ENCODE measurements around the gene CMC4.

Gene CMC4

DNA sequence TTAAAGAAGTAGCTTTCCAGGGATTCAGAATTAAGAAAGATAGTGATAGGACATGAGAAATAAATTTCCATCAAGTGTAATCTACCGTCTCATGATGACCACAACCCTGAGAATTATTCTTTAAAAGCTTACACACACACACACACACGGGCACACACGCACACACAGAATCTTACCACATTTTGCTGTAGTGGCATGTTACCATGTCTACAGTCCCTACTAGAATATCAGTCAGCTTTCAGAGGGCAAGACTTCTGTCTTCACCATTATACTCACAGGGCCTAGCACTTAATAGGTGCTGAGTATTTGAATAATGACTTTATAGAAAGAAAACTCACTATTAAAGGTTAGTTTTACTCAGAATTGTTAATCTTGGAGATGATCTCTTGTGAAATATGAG lies 15.4 kb downstream of the CMC4 start:
- H3K4me1 ChIP-seq (ENCODE audit: control insufficient read depth, low read length): no peaks in the 10 kb centered on the region
- H3K4me3 ChIP-seq (ENCODE audit: low read length): no peak overlapping the region
- TF ChIP-seq EZH2phosphoT487 (IDR thresholded peaks at IDR 0.05; ENCODE audit: borderline replicate concordance, low read length) (no peak), CTCF (IDR thresholded peaks at IDR 0.05; ENCODE audit: low read depth, low read length, poor library complexity, severe bottlenecking) (no peak)

GRCh38 chrX:155054255-155054654 lies 16.7 kb downstream of the CMC4 start:
- no peak overlapping the region for H3K27ac ChIP-seq (ENCODE audit: low read depth, low read length)
- no peaks in the 10 kb centered on the region for H3K4me1 ChIP-seq (ENCODE audit: control insufficient read depth, low read length)
- no peaks in the 10 kb centered on the region for H3K9me2 ChIP-seq (replicated peaks; ENCODE audit: control insufficient read depth, low read length)
- H3K9me3 ChIP-seq (ENCODE audit: control insufficient read depth, insufficient read depth, low read length): no peaks in the 10 kb centered on the region
- H4K20me1 ChIP-seq (ENCODE audit: control insufficient read depth, insufficient read depth, low read depth, low read length): no peaks in the 10 kb centered on the region
- TF ChIP-seq EZH2phosphoT487 (IDR thresholded peaks at IDR 0.05; ENCODE audit: borderline replicate concordance, low read length) (no peak), CTCF (IDR thresholded peaks at IDR 0.05; ENCODE audit: low read depth, low read length, poor library complexity, severe bottlenecking) (no peak)
- H3K36me3 ChIP-seq (ENCODE audit: control insufficient read depth, low read length): peaks cover 11% of the 10 kb centered on the region
- H3K79me2 ChIP-seq (ENCODE audit: control insufficient read depth, low read length): no peaks in the 10 kb centered on the region
- no peaks in the 10 kb centered on the region for H3K27me3 ChIP-seq (ENCODE audit: control insufficient read depth, low read length)
- H3K4me3 ChIP-seq (ENCODE audit: low read length): no peak overlapping the region
- H3F3A ChIP-seq (ENCODE audit: control insufficient read depth, insufficient read depth): no peaks in the 10 kb centered on the region
- no peak overlapping the region for H3K4me2 ChIP-seq (ENCODE audit: low read length)

More for the DNA sequence above, 15.4 kb downstream of the CMC4 start:
- H4K20me1 ChIP-seq (ENCODE audit: control insufficient read depth, insufficient read depth, low read depth, low read length): no peaks in the 10 kb centered on the region
- no peaks in the 10 kb centered on the region for H3K9me3 ChIP-seq (ENCODE audit: control insufficient read depth, insufficient read depth, low read length)
- H3K4me2 ChIP-seq (ENCODE audit: low read length): no peak overlapping the region
- no peak overlapping the region for H3K27ac ChIP-seq (ENCODE audit: low read depth, low read length)
- H3F3A ChIP-seq (ENCODE audit: control insufficient read depth, insufficient read depth): no peaks in the 10 kb centered on the region
- H3K36me3 ChIP-seq (ENCODE audit: control insufficient read depth, low read length): peaks cover 16% of the 10 kb centered on the region
- H3K9me2 ChIP-seq (replicated peaks; ENCODE audit: control insufficient read depth, low read length): no peaks in the 10 kb centered on the region
- no peaks in the 10 kb centered on the region for H3K27me3 ChIP-seq (ENCODE audit: control insufficient read depth, low read length)
- H3K79me2 ChIP-seq (ENCODE audit: control insufficient read depth, low read length): no peaks in the 10 kb centered on the region

- peaks cover 11% of the 10 kb centered on the region for H3K36me3 ChIP-seq (ENCODE audit: control insufficient read depth, low read length)
- no peak for TF ChIP-seq CTCF (IDR thresholded peaks at IDR 0.05; ENCODE audit: low read depth, low read length, poor library complexity, severe bottlenecking)
- TF ChIP-seq EZH2phosphoT487 (IDR thresholded peaks at IDR 0.05; ENCODE audit: borderline replicate concordance, low read length): no peak
- no peaks in the 10 kb centered on the region for H3K9me3 ChIP-seq (ENCODE audit: control insufficient read depth, insufficient read depth, low read length)
- no peak overlapping the region for H3K4me2 ChIP-seq (ENCODE audit: low read length)
- no peaks in the 10 kb centered on the region for H3K4me1 ChIP-seq (ENCODE audit: control insufficient read depth, low read length)
- no peaks in the 10 kb centered on the region for H3K79me2 ChIP-seq (ENCODE audit: control insufficient read depth, low read length)
- H3K4me3 ChIP-seq (ENCODE audit: low read length): no peak overlapping the region
- H3K27me3 ChIP-seq (ENCODE audit: control insufficient read depth, low read length): no peaks in the 10 kb centered on the region
- no peaks in the 10 kb centered on the region for H4K20me1 ChIP-seq (ENCODE audit: control insufficient read depth, insufficient read depth, low read depth, low read length)
- no peak overlapping the region for H3K27ac ChIP-seq (ENCODE audit: low read depth, low read length)
- H3F3A ChIP-seq (ENCODE audit: control insufficient read depth, insufficient read depth): no peaks in the 10 kb centered on the region
- no peaks in the 10 kb centered on the region for H3K9me2 ChIP-seq (replicated peaks; ENCODE audit: control insufficient read depth, low read length)
Observed at GRCh38 chrX:155053656-155054055, 17.3 kb downstream of the CMC4 start.
